NCI-H446 treated with DMSO at 0.1 percent for 48 hours (cell line): Measurements from ENCODE around the gene ALLC.
"Not testable (repeated sequence)": the region's sequence is repeated elsewhere in the genome, so short reads cannot be mapped to it uniquely, and the experiment has no call there.

Experiments used
- DNase-seq: peaks from one replicate; lab custom pipeline; 2025; lab: John Stamatoyannopoulos, UW

Gene ALLC

DNA sequence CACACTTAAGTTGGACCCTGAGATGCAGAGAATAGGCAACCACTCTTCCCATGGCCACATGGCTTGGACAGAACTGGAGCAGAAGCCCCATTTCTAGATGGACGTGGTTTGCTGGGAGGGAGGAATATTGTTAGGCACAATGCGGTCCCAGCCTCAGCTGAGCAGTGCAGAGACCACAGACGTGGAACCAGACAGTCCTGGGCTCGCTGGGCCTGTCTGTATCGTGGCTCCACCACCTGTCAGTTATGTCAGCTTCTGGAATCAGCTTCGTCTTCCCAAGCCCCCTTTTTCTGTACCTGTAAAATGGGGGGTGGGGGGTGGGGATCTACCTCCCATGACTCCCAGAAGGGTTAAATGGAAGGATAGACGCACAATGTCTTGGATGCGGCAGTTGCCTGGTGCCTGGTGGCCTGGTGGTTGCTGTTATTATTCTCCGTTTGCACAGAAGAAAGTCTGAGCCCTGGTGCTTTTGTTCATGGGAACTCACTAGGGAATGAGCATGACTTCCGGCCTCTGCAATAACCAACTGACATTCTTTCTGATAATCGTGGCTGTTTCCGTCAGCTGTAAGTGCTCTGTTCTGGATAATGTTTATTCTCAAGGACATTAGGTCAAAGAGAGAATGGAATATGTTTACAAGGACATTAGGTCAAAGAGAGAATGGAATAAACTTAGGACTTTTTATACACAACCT lies 31.7 kb upstream of the ALLC start:
- no peak for DNase-seq

- no peak for DNase-seq
Measured at GRCh38 chr2:3626812-3627499, 31.0 kb upstream of the ALLC start.

DNA sequence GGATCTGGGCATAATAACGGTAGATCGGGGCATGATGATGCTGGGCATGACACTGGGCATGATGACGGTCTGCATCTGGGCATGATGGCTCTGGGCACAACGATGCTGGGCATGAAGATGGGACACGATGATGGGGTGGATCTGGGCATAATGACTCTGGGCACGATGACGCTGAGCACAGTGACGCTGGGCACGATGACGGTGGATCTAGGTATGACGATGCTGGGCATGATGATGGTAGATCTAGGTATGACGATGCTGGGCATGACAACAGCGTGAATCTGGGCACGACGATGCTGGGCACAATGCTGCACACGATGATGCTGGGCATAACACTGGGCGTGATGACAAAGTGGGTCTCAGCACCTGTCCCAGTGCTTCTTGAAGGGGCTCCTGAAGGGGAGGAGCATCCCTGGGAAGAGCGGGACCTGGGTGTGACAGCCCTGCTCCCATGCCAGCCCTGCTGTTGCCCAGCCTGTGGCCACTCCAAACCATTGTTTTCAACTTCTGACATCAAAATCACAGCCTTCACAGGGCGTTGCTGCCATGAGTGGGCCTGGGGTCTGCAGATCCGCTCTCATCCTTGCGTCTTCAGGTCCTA lies 30.4 kb upstream of the ALLC start:
- DNase-seq: no peak

GRCh38 chr2:3628241-3628679 lies 29.7 kb upstream of the ALLC start:
- no peak for DNase-seq

- DNase-seq: no peak
Measured at GRCh38 chr2:3628800-3629199, 29.2 kb upstream of the ALLC start.

DNA sequence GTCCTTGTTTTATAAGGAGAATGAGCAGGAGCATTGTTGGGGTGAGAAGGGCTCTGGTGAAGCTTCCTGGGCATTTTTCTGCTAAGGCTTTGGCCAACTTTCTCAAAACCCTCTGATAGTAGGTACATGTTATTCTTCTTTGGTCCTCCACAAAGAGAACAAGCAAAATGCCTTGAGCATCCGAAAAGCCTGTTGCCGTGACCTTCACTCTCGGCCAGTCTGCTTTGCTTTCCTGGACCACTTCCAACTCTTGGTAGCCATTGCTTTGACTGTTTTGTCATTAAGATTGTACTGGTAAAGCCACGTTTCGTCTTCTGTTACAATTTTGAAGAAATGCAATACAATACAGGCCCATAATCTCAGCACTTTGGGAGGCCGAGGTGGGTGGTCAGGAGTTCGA lies 27.4 kb upstream of the ALLC start:
- DNase-seq: no peak

- DNase-seq: no peak
Measured at GRCh38 chr2:3631161-3631850, 26.7 kb upstream of the ALLC start.

- no peak for DNase-seq
Measured at GRCh38 chr2:3631851-3632659, 25.9 kb upstream of the ALLC start.

DNA sequence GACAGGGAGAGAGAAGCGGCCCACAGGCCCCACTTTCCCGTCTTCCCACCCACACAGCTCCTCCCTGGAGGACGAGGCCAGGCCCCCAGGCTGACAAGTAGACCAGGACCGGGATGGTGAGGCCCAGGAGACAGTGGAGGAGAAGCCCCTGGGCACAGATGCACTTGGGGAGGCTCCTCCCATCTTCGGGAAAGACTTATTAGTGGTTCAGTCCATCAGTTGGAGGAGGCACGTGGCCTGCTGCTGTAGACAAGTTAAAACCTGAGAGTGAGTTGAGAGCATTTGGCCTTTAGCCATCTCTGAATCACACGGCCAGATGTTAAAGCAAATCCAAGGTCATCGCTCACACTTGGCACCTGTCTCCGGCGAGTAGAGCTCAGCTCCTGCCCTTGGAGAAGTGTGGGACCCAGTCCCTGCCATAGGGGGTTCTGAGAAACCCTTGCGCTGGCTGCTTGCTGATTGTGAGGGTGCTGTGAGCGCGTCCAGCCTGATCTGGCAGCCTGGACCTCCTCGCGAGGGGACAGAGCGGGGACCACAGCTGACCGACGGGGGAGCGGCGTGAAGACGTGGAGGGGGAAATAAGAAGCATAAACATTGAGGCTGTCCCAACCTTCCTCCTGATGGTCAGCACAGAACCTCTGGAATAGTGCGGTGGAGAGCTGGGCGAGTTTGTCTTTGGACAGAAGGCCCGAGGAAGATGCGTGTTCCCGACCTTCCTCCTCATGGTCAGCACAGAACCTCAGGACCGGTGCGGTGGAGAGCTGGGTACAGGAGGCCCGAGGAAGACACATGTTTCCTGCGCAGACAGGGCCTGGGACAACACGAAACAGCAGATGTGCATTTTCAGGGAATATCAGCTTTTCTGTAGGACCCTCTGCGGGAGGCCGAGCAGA lies 24.7 kb upstream of the ALLC start:
- DNase-seq: peak; percentile 24

GRCh38 chr2:3633982-3634595 lies 23.9 kb upstream of the ALLC start:
- no peak for DNase-seq

- no peak for DNase-seq
Measured at GRCh38 chr2:3634596-3635121, 23.3 kb upstream of the ALLC start.

DNA sequence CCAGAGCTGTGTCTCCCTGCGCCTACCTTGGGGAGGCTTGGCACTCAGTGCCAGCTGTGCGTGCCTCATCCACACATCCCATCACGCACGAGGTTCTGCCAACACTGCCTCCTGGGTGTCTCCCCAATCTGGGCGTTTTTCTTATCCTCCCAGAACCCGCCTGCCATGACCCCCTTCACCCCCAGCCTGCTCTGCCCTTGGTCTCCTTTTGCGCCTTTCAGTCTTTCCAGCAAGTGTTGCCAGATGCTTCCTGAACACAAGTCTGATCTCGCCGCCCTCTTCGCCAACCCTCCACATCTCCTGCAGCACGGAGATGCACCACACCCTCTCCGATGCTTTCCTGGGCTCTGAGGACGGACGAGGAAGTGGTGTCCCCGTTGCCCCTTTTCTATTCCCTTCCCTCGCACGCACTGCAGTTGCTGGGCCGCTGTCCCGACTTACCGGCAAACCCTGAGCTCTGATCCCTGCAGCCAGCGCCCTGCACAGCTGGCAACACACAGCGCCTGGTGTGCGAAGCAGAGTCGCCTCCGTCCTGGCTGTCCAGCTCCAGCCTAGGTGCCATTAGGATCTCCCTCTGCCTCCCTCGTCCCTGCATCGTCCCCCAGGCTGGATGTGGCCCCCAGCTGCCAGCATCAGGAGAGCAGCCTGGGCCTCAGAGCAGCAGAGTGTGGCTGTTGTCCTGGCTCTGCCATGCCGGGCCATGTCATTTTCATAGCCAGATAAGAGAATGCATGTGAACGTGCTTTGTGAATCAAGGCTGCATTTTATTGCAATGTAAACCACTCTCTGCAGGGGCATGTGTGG lies 22.6 kb upstream of the ALLC start:
- DNase-seq: no peak

GRCh38 chr2:3635975-3636327 lies 22.0 kb upstream of the ALLC start:
- not testable (repeated sequence) for DNase-seq

DNA sequence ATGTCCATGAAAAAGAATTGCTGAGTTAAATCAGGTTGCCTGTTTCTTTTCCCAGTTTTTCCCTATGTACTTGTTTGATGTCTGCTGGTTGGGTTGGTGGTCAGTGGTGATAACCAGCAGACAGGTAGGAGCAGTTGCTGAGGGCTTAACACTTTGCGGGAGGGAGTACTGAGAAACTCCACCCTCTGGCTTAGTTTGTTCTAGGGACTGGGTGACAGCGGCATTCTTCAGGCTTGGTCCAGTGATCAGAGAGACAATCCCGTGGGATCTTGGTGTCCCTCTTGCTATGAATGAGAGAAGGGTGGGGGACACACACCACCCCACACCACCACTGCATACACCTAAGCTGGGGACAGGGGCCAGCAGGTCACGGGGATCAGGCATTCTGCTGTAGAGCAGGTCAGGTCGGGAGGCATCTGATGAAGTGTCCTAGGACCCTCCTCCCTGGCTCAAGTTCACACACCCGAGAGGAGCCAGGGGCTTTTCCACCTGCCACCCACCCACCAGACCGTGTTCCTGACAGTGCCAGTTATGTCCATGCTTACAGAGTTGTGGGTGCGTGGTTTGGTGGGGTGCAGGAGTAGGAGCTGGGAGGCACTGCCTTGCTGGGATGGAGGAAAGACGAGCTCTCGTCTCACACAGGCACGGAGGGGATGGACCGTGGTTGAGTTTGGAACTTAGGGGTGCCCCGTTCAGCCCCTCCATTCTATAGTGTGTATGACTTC lies 21.3 kb upstream of the ALLC start:
- no peak for DNase-seq

GRCh38 chr2:3637311-3637675 lies 20.7 kb upstream of the ALLC start:
- DNase-seq: no peak

DNA sequence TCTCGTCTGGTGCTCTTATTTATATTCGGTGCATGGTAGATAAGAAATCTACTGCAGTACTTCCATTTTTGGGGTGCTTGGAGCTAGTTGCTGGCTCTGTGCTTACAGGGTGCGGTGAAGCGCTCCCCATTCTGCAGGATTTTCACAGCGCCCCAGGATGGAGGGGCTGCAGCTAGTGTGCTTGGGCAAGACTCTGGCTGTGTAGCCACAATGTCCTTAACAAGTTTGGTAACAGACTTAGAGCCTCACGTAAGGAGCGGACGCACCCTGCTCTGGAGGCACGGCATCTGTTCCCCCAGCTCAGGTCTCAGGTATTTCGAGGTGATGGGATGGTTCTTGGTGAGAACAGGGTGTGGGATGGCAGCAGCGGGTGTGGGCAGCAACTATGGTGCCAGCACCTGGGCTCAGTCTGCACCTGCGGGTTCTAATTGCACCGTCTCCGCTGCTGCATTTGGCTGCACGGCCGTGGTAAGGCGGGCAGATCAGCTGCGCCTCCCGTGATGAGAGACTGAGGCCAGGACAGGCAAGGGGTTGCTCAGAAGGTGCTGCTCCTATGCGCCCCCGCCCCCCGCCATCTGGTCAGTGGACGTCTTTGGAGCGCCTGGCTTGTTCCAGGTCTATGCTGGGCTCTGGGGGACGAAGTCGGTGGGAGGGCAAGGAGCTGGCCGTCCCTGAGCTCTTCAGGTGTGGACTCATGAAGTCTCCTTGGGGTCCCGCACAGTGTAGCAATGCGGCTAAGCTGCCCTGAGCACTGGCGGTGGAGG lies 20.1 kb upstream of the ALLC start:
- no peak for DNase-seq

GRCh38 chr2:3638456-3638810 lies 19.6 kb upstream of the ALLC start:
- no peak for DNase-seq

- no peak for DNase-seq
Measured at GRCh38 chr2:3639015-3639630, 18.9 kb upstream of the ALLC start.
